Measurements from ENCODE around the gene TEX13A. TPM values are rescaled to one million over a fixed set of nuclear protein-coding genes. Genes with fewer than 3 reads are reported as not detected.

The TEX13A gene
- total and polyA plus RNA-seq, 4 donors = not detected

DNA sequence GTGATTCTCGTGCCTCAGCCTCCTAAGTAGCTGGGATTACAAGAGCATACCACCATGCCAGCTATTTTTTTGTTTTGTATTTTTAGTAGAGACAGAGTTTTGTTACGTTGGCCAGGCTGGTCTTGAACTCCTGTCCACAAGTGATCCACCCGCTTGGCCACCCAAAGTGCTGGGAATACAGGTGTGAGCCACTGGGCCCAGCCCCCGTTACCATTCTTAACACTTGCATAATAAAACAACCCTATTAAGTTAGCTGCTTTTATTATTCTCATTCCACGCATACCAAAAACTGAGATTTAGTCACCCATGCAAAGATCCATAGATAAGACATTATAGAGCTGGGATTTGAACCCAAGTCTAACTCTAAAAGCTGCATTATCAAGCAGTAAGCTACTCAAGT is 6.0 kb upstream of the TEX13A start:
- TF ChIP-seq ATF3 (IDR thresholded peaks at IDR 0.05) (no peak), GABPA (IDR thresholded peaks at IDR 0.05 in 1 of 2, conservative IDR thresholded peaks at IDR 0.05 in 1 of 2) (no peak), REST (IDR thresholded peaks at IDR 0.05) (no peak), MAX (IDR thresholded peaks at IDR 0.05) (no peak), CTCF (IDR thresholded peaks at IDR 0.05; ENCODE audit: low read depth, low read length, missing input control) (no peak), NR2F2 (IDR thresholded peaks at IDR 0.05) (no peak), SP1 (IDR thresholded peaks at IDR 0.05) (no peak), HNF4G (IDR thresholded peaks at IDR 0.05) (no peak), FOXA1 (IDR thresholded peaks at IDR 0.05) (no peak), JUND (IDR thresholded peaks at IDR 0.05) (no peak), YY1 (IDR thresholded peaks at IDR 0.05) (no peak), RXRA (IDR thresholded peaks at IDR 0.05) (no peak), HNF4A (conservative IDR thresholded peaks at IDR 0.05) (no peak), EGR1 (IDR thresholded peaks at IDR 0.05; ENCODE audit: low read depth in 2 of 2) (no peak), RAD21 (IDR thresholded peaks at IDR 0.05) (no peak), FOXA2 (IDR thresholded peaks at IDR 0.05) (no peak), TAF1 (conservative IDR thresholded peaks at IDR 0.05) (no peak)
- TF ChIP-seq, protein P1, sequence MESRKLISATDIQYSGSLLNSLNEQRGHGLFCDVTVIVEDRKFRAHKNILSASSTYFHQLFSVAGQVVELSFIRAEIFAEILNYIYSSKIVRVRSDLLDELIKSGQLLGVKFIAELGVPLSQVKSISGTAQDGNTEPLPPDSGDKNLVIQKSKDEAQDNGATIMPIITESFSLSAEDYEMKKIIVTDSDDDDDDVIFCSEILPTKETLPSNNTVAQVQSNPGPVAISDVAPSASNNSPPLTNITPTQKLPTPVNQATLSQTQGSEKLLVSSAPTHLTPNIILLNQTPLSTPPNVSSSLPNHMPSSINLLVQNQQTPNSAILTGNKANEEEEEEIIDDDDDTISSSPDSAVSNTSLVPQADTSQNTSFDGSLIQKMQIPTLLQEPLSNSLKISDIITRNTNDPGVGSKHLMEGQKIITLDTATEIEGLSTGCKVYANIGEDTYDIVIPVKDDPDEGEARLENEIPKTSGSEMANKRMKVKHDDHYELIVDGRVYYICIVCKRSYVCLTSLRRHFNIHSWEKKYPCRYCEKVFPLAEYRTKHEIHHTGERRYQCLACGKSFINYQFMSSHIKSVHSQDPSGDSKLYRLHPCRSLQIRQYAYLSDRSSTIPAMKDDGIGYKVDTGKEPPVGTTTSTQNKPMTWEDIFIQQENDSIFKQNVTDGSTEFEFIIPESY (IDR thresholded peaks at IDR 0.05) = no peak
- Histone ChIP-seq H3K9ac (ENCODE audit: low read depth in 1 of 2, low read length in 2 of 2) (no peak overlapping the region), H3K4me1 (ENCODE audit: control insufficient read depth in 4 of 4, insufficient read depth in 4 of 4, low read length in 3 of 4) (peaks cover 0 to 4% (median 2%) of the 10 kb centered on the region in 4 donors), H3K9me3 (ENCODE audit: control insufficient read depth in 4 of 4, low read length in 3 of 4) (no peaks in the 10 kb centered on the region), H3K27ac (ENCODE audit: low read depth in 1 of 2, low read length in 2 of 2) (no peak overlapping the region), H3K4me3 (ENCODE audit: low read depth in 1 of 3, low read length in 3 of 3) (no peak overlapping the region), H3K36me3 (ENCODE audit: control insufficient read depth in 4 of 4, insufficient read depth in 3 of 4, low read depth in 1 of 4, low read length in 3 of 4) (no peaks in the 10 kb centered on the region), H3K27me3 (ENCODE audit: control insufficient read depth in 4 of 4, insufficient read depth in 4 of 4, low read length in 3 of 4) (peaks cover 0 to 3% (median 0%) of the 10 kb centered on the region in 4 donors)
- DNase-seq (ENCODE audit: low spot score) = no peak
- WGBS = 87% methylated on average over 5 of the region's 5 CpGs

Measured in liver (tissue), 9 donors.